GM23338 (cell line): Measurements from ENCODE around the gene LRRTM1. TPM values are rescaled to one million over a fixed set of nuclear protein-coding genes. Genes with fewer than 3 reads are reported as not detected.

Experiments used
- ATAC-seq: fragments of 200-7000 bp; cut with Tn5 transposase; 3 replicates; pipeline ENCODE4 v1.9.1; 2020
- DNase-seq: peaks from one replicate; pipeline ENCODE4 v3.0.0-alpha.2; 2015; ENCODE audit warnings: low spot score
- H2AFZ ChIP-seq: fragments of 200-600 bp; sonication (generic); 2 replicates; pipeline ENCODE4 v1.8.0; 2016; ENCODE audit warnings: antibody characterized with exemption, mild to moderate bottlenecking, moderate library complexity
- H3F3A ChIP-seq: fragments of 200-600 bp; sonication (generic); replicated peaks from 2 replicates; pipeline ENCODE4 v1.8.0; 2017; ENCODE audit warnings: antibody characterized with exemption, mixed run types, low read depth
- H3K27ac ChIP-seq: fragments of 200-600 bp; sonication (generic); 2 replicates; pipeline ENCODE4 v1.6.1; 2016; ENCODE audit warnings: low read depth
- H3K27me3 ChIP-seq: fragments of 200-600 bp; sonication (generic); 2 replicates; pipeline ENCODE4 v1.8.0; 2016; ENCODE audit warnings: mild to moderate bottlenecking, mixed run types, moderate library complexity; ENCODE audit not compliant: insufficient read depth
- H3K36me3 ChIP-seq: fragments of 200-600 bp; sonication (generic); 2 replicates; pipeline ENCODE4 v1.8.0; 2016; ENCODE audit warnings: mild to moderate bottlenecking; ENCODE audit not compliant: insufficient read depth
- H3K4me1 ChIP-seq: fragments of 200-600 bp; sonication (generic); 2 replicates; pipeline ENCODE4 v1.8.0; 2016; ENCODE audit warnings: mild to moderate bottlenecking, moderate library complexity; ENCODE audit not compliant: insufficient read depth
- H3K4me2 ChIP-seq: fragments of 200-600 bp; sonication (generic); 2 replicates; pipeline ENCODE4 v1.7.1; 2017; ENCODE audit warnings: mixed run types
- H3K4me3 ChIP-seq: fragments of 200-600 bp; sonication (generic); 2 replicates; pipeline ENCODE4 v1.6.1; 2016; ENCODE audit warnings: mixed run types
- H3K79me2 ChIP-seq: fragments of 200-600 bp; sonication (generic); replicated peaks from 2 replicates; pipeline ENCODE4 v1.8.0; 2017; ENCODE audit warnings: mild to moderate bottlenecking; ENCODE audit not compliant: insufficient read depth
- H3K9me2 ChIP-seq: fragments of 200-600 bp; sonication (generic); 2 replicates; pipeline ENCODE4 v1.8.0; 2017; ENCODE audit not compliant: insufficient read depth
- H4K20me1 ChIP-seq: fragments of 200-600 bp; sonication (generic); replicated peaks from 2 replicates; pipeline ENCODE4 v1.8.0; 2017; ENCODE audit warnings: mild to moderate bottlenecking; ENCODE audit not compliant: insufficient read depth
- H3K27ac Mint-ChIP-seq: 2 replicates; pipeline ENCODE4 v1.8.0; 2020; ENCODE audit warnings: inconsistent platforms, mild to moderate bottlenecking, moderate library complexity, mixed read lengths
- H3K27me3 Mint-ChIP-seq: 3 replicates; pipeline ENCODE4 v1.8.0; 2022; ENCODE audit warnings: low read depth, mild to moderate bottlenecking, moderate library complexity, mixed read lengths, inconsistent platforms; ENCODE audit not compliant: insufficient read depth, poor library complexity
- H3K36me3 Mint-ChIP-seq: 3 replicates; pipeline ENCODE4 v1.8.0; 2021; ENCODE audit warnings: low read depth, mild to moderate bottlenecking, inconsistent platforms, moderate library complexity, mixed read lengths
- H3K4me1 Mint-ChIP-seq: 3 replicates; pipeline ENCODE4 v1.8.0; 2020; ENCODE audit warnings: mild to moderate bottlenecking, inconsistent platforms, mixed read lengths
- H3K4me3 Mint-ChIP-seq: 3 replicates; pipeline ENCODE4 v1.8.0; 2021; ENCODE audit warnings: moderate library complexity, mild to moderate bottlenecking, inconsistent platforms, mixed read lengths
- H3K9me3 Mint-ChIP-seq: 3 replicates; pipeline ENCODE4 v1.8.0; 2020; ENCODE audit warnings: moderate library complexity, mild to moderate bottlenecking, inconsistent platforms, mixed read lengths
- CREB1 ChIP-seq: fragments of 250-450 bp; sonication (Bioruptor Pico); IDR thresholded peaks from 2 replicates; pipeline ENCODE4 v1.5.0; 2020; ENCODE audit warnings: low read depth, mild to moderate bottlenecking, moderate library complexity
- CTCF ChIP-seq, 2 experiments: fragments of 200-600 bp in 1 of 2; sonication (generic) in 1 of 2; conservative IDR thresholded peaks; 2 replicates each; pipeline versions ENCODE4 v1.5.1 to v1.6.1; 2016 to 2017; ENCODE audit warnings: antibody characterized with exemption in 2 of 2, low read depth in 2 of 2, mild to moderate bottlenecking in 2 of 2, moderate library complexity in 1 of 2
- ETS1 ChIP-seq: IDR thresholded peaks from 2 replicates; pipeline ENCODE4 v1.6.1; 2016; ENCODE audit warnings: antibody characterized with exemption
- EZH2 ChIP-seq: fragments of 200-600 bp; sonication (generic); IDR thresholded peaks from one replicate; pipeline ENCODE4 v1.8.0; 2017; ENCODE audit warnings: antibody characterized with exemption, mild to moderate bottlenecking, low read depth; ENCODE audit not compliant: unreplicated experiment
- EZH2phosphoT487 ChIP-seq: fragments of 200-600 bp; sonication (generic); IDR thresholded peaks from one replicate; pipeline ENCODE4 v1.8.1; 2018; ENCODE audit warnings: antibody characterized with exemption; ENCODE audit not compliant: unreplicated experiment
- JUNB ChIP-seq: IDR thresholded peaks from one replicate; pipeline ENCODE4 v1.6.1; 2016; ENCODE audit warnings: antibody characterized with exemption; ENCODE audit not compliant: unreplicated experiment
- NANOG ChIP-seq: IDR thresholded peaks from 2 replicates; pipeline ENCODE4 v1.6.1; 2016; ENCODE audit warnings: antibody characterized with exemption, borderline replicate concordance
- POLR2AphosphoS5 ChIP-seq: IDR thresholded peaks from 2 replicates; pipeline ENCODE4 v1.6.1; 2016; ENCODE audit warnings: antibody characterized with exemption, low read depth
- STAT1 ChIP-seq: IDR thresholded peaks from one replicate; pipeline ENCODE4 v1.6.1; 2016; ENCODE audit warnings: antibody characterized with exemption; ENCODE audit not compliant: unreplicated experiment
- ZNF331 ChIP-seq: fragments of 250-450 bp; sonication (Bioruptor Pico); IDR thresholded peaks from 2 replicates; pipeline ENCODE4 v1.5.0; 2020; ENCODE audit warnings: low read depth, mild to moderate bottlenecking, moderate library complexity
- polyA plus RNA-seq: library from polyadenylated mRNA; unstranded; fragments of >200 nt; fragmentation: Nextera tagmentation; extraction: Ambion mirVana; gene quantifications from 2 replicates; pipeline ENCODE4 v1.2.1, GENCODE V29; 2016
- total RNA-seq: library from RNA; depleted of rRNA; stranded (reverse); fragments of >200 nt; shearing (Covaris generic); gene quantifications from 2 replicates; pipeline ENCODE4 v1.2.3, GENCODE V29; 2014
- TF ChIP-seq, protein P1 (sequence below): IDR thresholded peaks from one replicate; pipeline ENCODE4 v1.6.1; 2018; ENCODE audit warnings: antibody characterized with exemption; ENCODE audit not compliant: unreplicated experiment

The LRRTM1 gene
- total and polyA plus RNA-seq, 2 experiments from 2014 or later: 0.34 to 1.3 TPM

DNA sequence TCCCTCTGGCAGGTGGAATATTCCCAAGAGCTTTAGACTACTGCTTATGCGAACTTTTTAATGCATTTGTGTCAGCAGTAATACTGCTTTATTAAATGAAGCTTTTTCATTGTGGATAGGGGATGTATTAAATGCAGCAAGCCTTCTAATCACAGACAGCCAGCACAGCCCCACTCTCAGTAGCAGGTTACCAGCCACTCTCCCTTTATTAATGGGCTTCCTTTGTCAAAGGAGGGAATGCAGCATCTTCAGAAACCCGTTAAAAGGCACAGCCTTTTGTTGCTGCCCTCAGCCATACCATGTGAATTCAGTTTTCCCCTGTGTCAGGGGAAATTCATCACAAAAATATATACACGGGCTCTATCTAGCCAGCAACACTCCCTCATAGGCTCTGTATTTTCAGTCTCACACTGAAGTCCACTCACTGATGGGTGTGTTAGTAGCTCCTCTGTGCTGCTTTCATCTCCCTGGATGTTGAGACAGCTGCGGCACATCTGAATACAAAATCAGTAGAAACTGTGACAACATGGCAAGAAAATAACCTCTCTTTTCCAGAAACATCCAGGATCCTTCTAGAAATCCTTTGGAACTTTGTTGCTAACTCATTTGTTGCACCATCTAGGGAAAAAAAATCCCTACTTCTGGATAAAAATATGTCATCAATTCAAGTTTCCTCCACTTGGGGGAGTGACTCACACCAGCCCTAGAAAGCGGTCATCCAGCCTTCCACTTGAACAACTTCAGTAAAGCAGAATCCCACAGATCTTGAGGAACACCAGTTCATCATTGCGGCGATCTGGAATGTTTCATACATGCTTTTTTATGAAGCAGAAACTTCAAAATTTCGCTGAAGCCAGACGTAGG, 48.4 kb downstream of the LRRTM1 start (continued):
- no peak for TF ChIP-seq EZH2phosphoT487
- TF ChIP-seq CTCF (conservative IDR thresholded peaks at IDR 0.05; ENCODE audit: low read depth in 2 of 2): peak; percentile 59 to 65

DNA sequence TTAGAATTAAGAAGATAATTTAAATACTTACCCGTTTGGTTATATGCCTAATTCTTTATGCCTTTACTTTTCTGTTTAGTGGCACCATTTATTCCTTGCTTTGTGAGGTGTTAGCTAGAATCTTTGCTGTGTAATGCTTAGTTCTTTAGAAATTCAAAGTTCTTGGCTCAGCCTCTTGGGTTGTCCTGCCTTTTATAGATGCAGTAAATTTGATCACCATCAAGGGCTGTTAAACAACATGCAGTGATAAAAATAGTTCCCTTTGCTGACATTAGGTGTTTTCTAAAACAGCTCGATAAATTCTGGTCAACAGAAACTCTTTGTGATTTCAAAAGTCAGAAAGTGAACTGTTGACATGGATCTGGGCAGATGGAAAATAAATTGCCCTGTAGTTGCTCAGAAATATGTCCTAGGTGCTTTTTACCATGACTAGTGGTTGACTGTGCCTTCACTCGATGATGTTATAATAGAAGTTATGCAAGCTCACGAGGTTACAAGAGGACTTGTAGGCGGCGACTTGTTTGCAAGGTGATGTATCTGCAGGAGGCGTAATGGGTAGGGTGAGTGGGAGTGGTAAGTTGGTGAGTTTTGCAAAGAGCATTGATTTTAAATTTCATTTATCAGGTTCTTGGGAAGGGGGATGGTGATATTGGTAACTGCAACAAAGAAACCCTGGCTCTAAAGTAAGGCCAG, 52.1 kb downstream of the LRRTM1 start:
- no peaks in the 10 kb centered on the region; the same call in 2 of the 3 replicates for H3K9me3 Mint-ChIP-seq
- Histone ChIP-seq H3F3A (no peaks in the 10 kb centered on the region), H2AFZ (no peak overlapping the region), H3K4me1 (no peaks in the 10 kb centered on the region; the same call in 1 of the 2 replicates), H3K27ac (no peak overlapping the region), H3K4me3 (no peak overlapping the region), H3K4me2 (no peak overlapping the region), H4K20me1 (no peaks in the 10 kb centered on the region), H3K27me3 (no peaks in the 10 kb centered on the region), H3K79me2 (no peaks in the 10 kb centered on the region), H3K9me2 (peaks cover 13% of the 10 kb centered on the region; the same call in 1 of the 2 replicates), H3K36me3 (no peaks in the 10 kb centered on the region)
- H3K4me1 Mint-ChIP-seq: peaks cover 17% of the 10 kb centered on the region
- H3K27me3 Mint-ChIP-seq: peaks cover 2% of the 10 kb centered on the region
- H3K4me3 Mint-ChIP-seq: no peak overlapping the region
- no peak overlapping the region for H3K27ac Mint-ChIP-seq
- DNase-seq (no peak), ATAC-seq (no peak)
- H3K36me3 Mint-ChIP-seq: no peaks in the 10 kb centered on the region
- TF ChIP-seq CREB1 (CRISPR knock-in tag) (no peak), JUNB (no peak), POLR2AphosphoS5 (no peak), EZH2 (no peak), ETS1 (no peak), ZNF331 (CRISPR knock-in tag) (no peak), STAT1 (no peak), NANOG (no peak), EZH2phosphoT487 (no peak)
- TF ChIP-seq, protein P1, sequence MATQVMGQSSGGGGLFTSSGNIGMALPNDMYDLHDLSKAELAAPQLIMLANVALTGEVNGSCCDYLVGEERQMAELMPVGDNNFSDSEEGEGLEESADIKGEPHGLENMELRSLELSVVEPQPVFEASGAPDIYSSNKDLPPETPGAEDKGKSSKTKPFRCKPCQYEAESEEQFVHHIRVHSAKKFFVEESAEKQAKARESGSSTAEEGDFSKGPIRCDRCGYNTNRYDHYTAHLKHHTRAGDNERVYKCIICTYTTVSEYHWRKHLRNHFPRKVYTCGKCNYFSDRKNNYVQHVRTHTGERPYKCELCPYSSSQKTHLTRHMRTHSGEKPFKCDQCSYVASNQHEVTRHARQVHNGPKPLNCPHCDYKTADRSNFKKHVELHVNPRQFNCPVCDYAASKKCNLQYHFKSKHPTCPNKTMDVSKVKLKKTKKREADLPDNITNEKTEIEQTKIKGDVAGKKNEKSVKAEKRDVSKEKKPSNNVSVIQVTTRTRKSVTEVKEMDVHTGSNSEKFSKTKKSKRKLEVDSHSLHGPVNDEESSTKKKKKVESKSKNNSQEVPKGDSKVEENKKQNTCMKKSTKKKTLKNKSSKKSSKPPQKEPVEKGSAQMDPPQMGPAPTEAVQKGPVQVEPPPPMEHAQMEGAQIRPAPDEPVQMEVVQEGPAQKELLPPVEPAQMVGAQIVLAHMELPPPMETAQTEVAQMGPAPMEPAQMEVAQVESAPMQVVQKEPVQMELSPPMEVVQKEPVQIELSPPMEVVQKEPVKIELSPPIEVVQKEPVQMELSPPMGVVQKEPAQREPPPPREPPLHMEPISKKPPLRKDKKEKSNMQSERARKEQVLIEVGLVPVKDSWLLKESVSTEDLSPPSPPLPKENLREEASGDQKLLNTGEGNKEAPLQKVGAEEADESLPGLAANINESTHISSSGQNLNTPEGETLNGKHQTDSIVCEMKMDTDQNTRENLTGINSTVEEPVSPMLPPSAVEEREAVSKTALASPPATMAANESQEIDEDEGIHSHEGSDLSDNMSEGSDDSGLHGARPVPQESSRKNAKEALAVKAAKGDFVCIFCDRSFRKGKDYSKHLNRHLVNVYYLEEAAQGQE: no peak
